MCF 10A (cell line): ENCODE measurements around the gene PSMC6. TPM values are rescaled to one million over a fixed set of nuclear protein-coding genes. Genes with fewer than 3 reads are reported as not detected.
A peak's percentile ranks its signal among the peaks of the same experiment; 100 is the strongest.

ENCODE experiments used
- BruUV-seq: library from RNA; stranded (reverse); fragments of 400-500 nt; replicated peaks from 2 replicates; lab custom pipeline; 2021; lab: Mats Ljungman, UMichigan
- CTCF ChIA-PET: fragments of 300-600 bp; sonication (Branson Sonifier 250); formaldehyde crosslinking; extraction: SDS; loops from one replicate; lab custom pipeline; 2021; ENCODE audit warnings: antibody characterized with exemption, inconsistent platforms; lab: Yijun Ruan, JAX
- POLR2A ChIA-PET: fragments of 300-600, 350-650 bp; sonication (Branson Sonifier 250); formaldehyde crosslinking; extraction: SDS; loops from one replicate; lab custom pipeline; 2020; ENCODE audit warnings: antibody characterized with exemption, inconsistent platforms; lab: Yijun Ruan, JAX
- DNase-seq: peaks from one replicate; pipeline ENCODE4 v3.0.0-alpha.2; 2018; ENCODE audit not compliant: unreplicated experiment
- H3K27ac Mint-ChIP-seq: one replicate; pipeline ENCODE4 v1.8.0; 2022; ENCODE audit warnings: mild to moderate bottlenecking, low read depth, mixed read lengths; ENCODE audit not compliant: unreplicated experiment
- H3K27me3 Mint-ChIP-seq: one replicate; pipeline ENCODE4 v1.8.0; 2022; ENCODE audit warnings: mixed read lengths; ENCODE audit not compliant: insufficient read depth, unreplicated experiment
- H3K36me3 Mint-ChIP-seq: one replicate; pipeline ENCODE4 v1.8.0; 2022; ENCODE audit warnings: mild to moderate bottlenecking, moderate library complexity, mixed read lengths; ENCODE audit not compliant: insufficient read depth, unreplicated experiment
- H3K4me1 Mint-ChIP-seq: one replicate; pipeline ENCODE4 v1.8.0; 2022; ENCODE audit warnings: mixed read lengths; ENCODE audit not compliant: insufficient read depth, unreplicated experiment
- H3K4me3 Mint-ChIP-seq: one replicate; pipeline ENCODE4 v1.8.0; 2022; ENCODE audit warnings: mild to moderate bottlenecking, moderate library complexity, mixed read lengths; ENCODE audit not compliant: unreplicated experiment
- H3K9me3 Mint-ChIP-seq: one replicate; pipeline ENCODE4 v1.8.0; 2022; ENCODE audit warnings: mixed read lengths; ENCODE audit not compliant: unreplicated experiment
- intact Hi-C: fragments of 100-400 bp; cut with micrococcal nuclease; formaldehyde crosslinking; loops from 2 replicates; pipeline ENCODE4 v1.14.1; 2022
- total RNA-seq: library from RNA; stranded (reverse); gene quantifications from 2 replicates; pipeline ENCODE4 v1.2.3, GENCODE V29; 2022
- TF ChIP-seq, protein P1 (sequence below): fragments of 200-600 bp; IDR thresholded peaks from one replicate; pipeline ENCODE4 v1.8.0; 2022; ENCODE audit warnings: antibody characterized with exemption, mild to moderate bottlenecking; ENCODE audit not compliant: unreplicated experiment

The PSMC6 gene
- total RNA-seq, 1 experiment from 2014 or later: 90.0 TPM

DNA sequence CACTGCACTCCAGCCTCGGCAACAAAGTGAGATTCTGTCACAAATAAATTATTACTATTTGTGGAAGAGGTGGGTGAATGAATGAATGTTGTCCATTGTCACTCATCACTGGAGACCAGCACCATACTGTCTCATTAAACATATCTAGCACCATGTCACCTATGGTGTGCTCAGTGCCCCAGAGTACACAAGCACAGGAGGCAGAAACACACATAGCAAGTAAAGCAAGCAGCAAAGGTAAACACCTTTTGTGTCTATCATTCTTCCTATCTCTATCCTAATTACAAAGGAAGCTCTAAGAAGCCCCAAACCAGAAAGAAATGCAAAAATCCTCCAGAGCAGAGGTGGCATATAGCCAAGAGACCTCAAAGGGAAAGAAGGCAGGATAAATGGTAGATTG is 20.8 kb upstream of the PSMC6 start:
- Mint-ChIP-seq H3K4me1 (peaks cover 19% of the 10 kb centered on the region), H3K27ac (no peak overlapping the region), H3K36me3 (peaks cover 9% of the 10 kb centered on the region), H3K9me3 (no peaks in the 10 kb centered on the region), H3K27me3 (no peaks in the 10 kb centered on the region), H3K4me3 (no peak overlapping the region)
- DNase-seq: no peak
- intact Hi-C loops: no loop called here
- TF ChIP-seq, protein P1, sequence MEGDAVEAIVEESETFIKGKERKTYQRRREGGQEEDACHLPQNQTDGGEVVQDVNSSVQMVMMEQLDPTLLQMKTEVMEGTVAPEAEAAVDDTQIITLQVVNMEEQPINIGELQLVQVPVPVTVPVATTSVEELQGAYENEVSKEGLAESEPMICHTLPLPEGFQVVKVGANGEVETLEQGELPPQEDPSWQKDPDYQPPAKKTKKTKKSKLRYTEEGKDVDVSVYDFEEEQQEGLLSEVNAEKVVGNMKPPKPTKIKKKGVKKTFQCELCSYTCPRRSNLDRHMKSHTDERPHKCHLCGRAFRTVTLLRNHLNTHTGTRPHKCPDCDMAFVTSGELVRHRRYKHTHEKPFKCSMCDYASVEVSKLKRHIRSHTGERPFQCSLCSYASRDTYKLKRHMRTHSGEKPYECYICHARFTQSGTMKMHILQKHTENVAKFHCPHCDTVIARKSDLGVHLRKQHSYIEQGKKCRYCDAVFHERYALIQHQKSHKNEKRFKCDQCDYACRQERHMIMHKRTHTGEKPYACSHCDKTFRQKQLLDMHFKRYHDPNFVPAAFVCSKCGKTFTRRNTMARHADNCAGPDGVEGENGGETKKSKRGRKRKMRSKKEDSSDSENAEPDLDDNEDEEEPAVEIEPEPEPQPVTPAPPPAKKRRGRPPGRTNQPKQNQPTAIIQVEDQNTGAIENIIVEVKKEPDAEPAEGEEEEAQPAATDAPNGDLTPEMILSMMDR: no peak
- ChIA-PET POLR2A (interaction anchor here (1.0 to 1.1 kb wide), 2 partner anchors 17 to 132 kb away, joined by 3 to 4 read pairs; no protein-coding TSS in a partner anchor), CTCF (no interaction called here)
- BruUV-seq: no TSS peak

DNA sequence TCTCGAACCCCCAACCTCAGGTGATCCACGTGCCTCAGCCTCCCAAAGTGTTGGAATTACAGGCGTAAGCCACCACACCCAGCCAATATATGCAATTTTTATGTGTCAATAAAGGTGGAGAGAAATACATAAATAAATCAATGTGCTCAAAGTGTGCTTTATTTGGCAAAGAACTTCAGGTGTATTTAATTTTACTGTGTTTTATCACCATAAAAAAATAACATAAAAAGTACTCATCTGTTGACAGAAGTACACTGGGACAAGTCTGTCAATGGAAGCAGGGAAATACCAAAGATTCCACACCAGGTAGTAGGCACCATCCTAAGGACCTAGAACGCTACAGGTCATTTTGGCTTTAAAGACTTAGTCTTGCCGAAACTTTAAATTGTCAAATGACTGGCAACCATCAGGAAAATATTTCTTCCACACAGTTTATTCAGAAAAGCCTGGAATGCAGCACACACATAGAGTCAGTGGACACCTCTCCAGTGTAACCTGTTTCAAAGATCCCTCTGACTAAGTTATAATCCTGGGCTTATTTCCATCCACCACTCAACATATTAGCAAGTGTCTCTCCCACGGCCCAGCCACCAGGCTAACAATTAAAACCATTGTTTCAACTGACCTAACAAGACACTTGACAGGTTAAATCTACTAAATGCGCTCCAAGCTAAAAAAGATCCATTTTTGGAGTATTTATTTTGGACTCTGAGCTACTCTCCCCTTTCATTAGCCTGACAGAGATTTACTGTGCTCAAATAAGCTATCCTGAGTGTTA is 15.8 kb upstream of the PSMC6 start:
- CTCF ChIA-PET: interaction anchor here (1.3 kb wide), 1 partner anchor 13 kb away, joined by 3 read pairs; no protein-coding TSS in a partner anchor
- POLR2A ChIA-PET: interaction anchor here (1.2 to 1.8 kb wide), 6 partner anchors 10 to 38 kb away, joined by 3 to 20 read pairs (median 4); partner anchors contain the start of genes PSMC6 and STYX
- Mint-ChIP-seq H3K9me3 (no peaks in the 10 kb centered on the region), H3K4me1 (peaks cover 39% of the 10 kb centered on the region), H3K27ac (peak overlapping the region; percentile 9), H3K4me3 (peak overlapping the region; percentile 20), H3K27me3 (no peaks in the 10 kb centered on the region), H3K36me3 (peaks cover 5% of the 10 kb centered on the region)
- intact Hi-C loops: loop anchor here (5.0 kb wide), 1 partner anchor 139 kb away; the partner anchor contains the start of genes GPR137C and TXNDC16
- TF ChIP-seq, protein P1: no peak
- DNase-seq: no peak
- no TSS peak for BruUV-seq

DNA sequence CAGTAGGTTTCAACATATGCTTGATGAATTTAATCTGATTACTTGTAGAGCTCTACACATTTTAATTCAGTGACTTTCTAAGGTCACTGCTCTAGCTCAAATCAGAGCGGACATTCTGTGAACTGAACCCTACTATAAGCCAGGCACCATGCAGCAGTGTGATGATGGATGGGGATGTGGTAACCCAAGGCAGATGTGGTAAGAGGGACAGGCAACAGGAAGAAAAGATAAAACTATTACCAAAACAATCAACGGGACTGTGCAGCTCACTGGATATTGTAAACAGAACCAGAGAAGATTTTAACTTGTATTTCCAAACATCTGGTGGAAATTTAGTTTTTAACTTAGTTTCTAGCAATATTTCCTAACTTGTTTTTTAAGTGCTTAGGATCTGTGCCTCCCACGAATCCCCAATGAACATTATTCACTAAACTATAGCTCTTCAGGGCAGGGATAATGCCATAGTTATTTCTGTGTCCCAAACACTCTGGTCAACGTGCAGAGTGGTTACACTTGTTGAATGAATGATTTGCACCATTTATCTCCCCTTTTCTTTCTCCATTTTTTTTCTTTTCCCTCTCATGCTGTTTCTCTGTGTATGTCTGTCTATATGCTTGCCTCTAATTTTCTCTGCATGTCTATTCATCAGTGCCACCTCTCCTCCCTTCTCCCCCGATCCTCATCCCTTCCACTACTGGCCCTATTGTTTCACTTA is 14.6 kb upstream of the PSMC6 start:
- ChIA-PET POLR2A (interaction anchor here (1.0 to 4.7 kb wide), 9 partner anchors 8 to 140 kb away, joined by 3 to 59 read pairs (median 5); partner anchors contain the start of genes GPR137C, PSMC6, STYX and TXNDC16), CTCF (interaction anchor here (0.9 to 1.3 kb wide), 2 partner anchors 14 to 18 kb away, joined by 3 to 4 read pairs; no protein-coding TSS in a partner anchor)
- peak overlapping the region; percentile 97 for H3K4me3 Mint-ChIP-seq
- intact Hi-C loops: loop anchor here (5.0 kb wide), 1 partner anchor 140 kb away; the partner anchor contains the start of genes GPR137C and TXNDC16
- H3K27ac Mint-ChIP-seq: peak overlapping the region; percentile 92
- H3K9me3 Mint-ChIP-seq: no peaks in the 10 kb centered on the region
- TF ChIP-seq, protein P1: no peak
- DNase-seq: peak; percentile 55
- H3K4me1 Mint-ChIP-seq: peaks cover 39% of the 10 kb centered on the region
- no TSS peak for BruUV-seq
- peaks cover 5% of the 10 kb centered on the region for H3K36me3 Mint-ChIP-seq
- no peaks in the 10 kb centered on the region for H3K27me3 Mint-ChIP-seq
